MCF 10A (cell line): Measurements from ENCODE around the gene COL13A1. TPM values are rescaled to one million over a fixed set of nuclear protein-coding genes. Genes with fewer than 3 reads are reported as not detected.

Experiments used
- BruUV-seq: library from RNA; stranded (reverse); fragments of 400-500 nt; replicated peaks from 2 replicates; lab custom pipeline; 2021; lab: Mats Ljungman, UMichigan
- CTCF ChIA-PET: fragments of 300-600 bp; sonication (Branson Sonifier 250); formaldehyde crosslinking; extraction: SDS; loops from one replicate; lab custom pipeline; 2021; ENCODE audit warnings: antibody characterized with exemption, inconsistent platforms; lab: Yijun Ruan, JAX
- POLR2A ChIA-PET: fragments of 300-600, 350-650 bp; sonication (Branson Sonifier 250); formaldehyde crosslinking; extraction: SDS; loops from one replicate; lab custom pipeline; 2020; ENCODE audit warnings: antibody characterized with exemption, inconsistent platforms; lab: Yijun Ruan, JAX
- DNase-seq: peaks from one replicate; pipeline ENCODE4 v3.0.0-alpha.2; 2018; ENCODE audit not compliant: unreplicated experiment
- H3K27ac Mint-ChIP-seq: one replicate; pipeline ENCODE4 v1.8.0; 2022; ENCODE audit warnings: mild to moderate bottlenecking, low read depth, mixed read lengths; ENCODE audit not compliant: unreplicated experiment
- H3K27me3 Mint-ChIP-seq: one replicate; pipeline ENCODE4 v1.8.0; 2022; ENCODE audit warnings: mixed read lengths; ENCODE audit not compliant: insufficient read depth, unreplicated experiment
- H3K36me3 Mint-ChIP-seq: one replicate; pipeline ENCODE4 v1.8.0; 2022; ENCODE audit warnings: mild to moderate bottlenecking, moderate library complexity, mixed read lengths; ENCODE audit not compliant: insufficient read depth, unreplicated experiment
- H3K4me1 Mint-ChIP-seq: one replicate; pipeline ENCODE4 v1.8.0; 2022; ENCODE audit warnings: mixed read lengths; ENCODE audit not compliant: insufficient read depth, unreplicated experiment
- H3K4me3 Mint-ChIP-seq: one replicate; pipeline ENCODE4 v1.8.0; 2022; ENCODE audit warnings: mild to moderate bottlenecking, moderate library complexity, mixed read lengths; ENCODE audit not compliant: unreplicated experiment
- H3K9me3 Mint-ChIP-seq: one replicate; pipeline ENCODE4 v1.8.0; 2022; ENCODE audit warnings: mixed read lengths; ENCODE audit not compliant: unreplicated experiment
- CTCF ChIP-seq: fragments of 200-600 bp; IDR thresholded peaks from one replicate; pipeline ENCODE4 v1.8.0; 2022; ENCODE audit warnings: antibody characterized with exemption, mild to moderate bottlenecking; ENCODE audit not compliant: unreplicated experiment
- intact Hi-C: fragments of 100-400 bp; cut with micrococcal nuclease; formaldehyde crosslinking; loops from 2 replicates; pipeline ENCODE4 v1.14.1; 2022
- total RNA-seq: library from RNA; stranded (reverse); gene quantifications from 2 replicates; pipeline ENCODE4 v1.2.3, GENCODE V29; 2022

COL13A1 gene
- total RNA-seq, 1 experiment from 2014 or later, result 0.47 TPM

- intact Hi-C loops, result loop anchor here (5.0 to 10.0 kb wide), 2 partner anchors 168 to 311 kb away; no protein-coding TSS in a partner anchor
- DNase-seq, result no peak
- ChIA-PET CTCF (interaction anchor here (0.6 to 1.0 kb wide), 3 partner anchors 63 to 560 kb away, joined by 3 to 4 read pairs (median 3); no protein-coding TSS in a partner anchor), POLR2A (interaction anchor here (0.7 kb wide), 1 partner anchor 97 kb away, joined by 3 read pairs; the partner anchor contains the start of gene MACROH2A2)
- H3K27me3 Mint-ChIP-seq, result peaks cover 10% of the 10 kb centered on the region
- no peaks in the 10 kb centered on the region for H3K36me3 Mint-ChIP-seq
- H3K4me3 Mint-ChIP-seq, result no peak overlapping the region
- BruUV-seq, result no TSS peak
- H3K27ac Mint-ChIP-seq, result no peak overlapping the region
- H3K9me3 Mint-ChIP-seq, result no peaks in the 10 kb centered on the region
- TF ChIP-seq CTCF, result no peak
- peaks cover 13% of the 10 kb centered on the region for H3K4me1 Mint-ChIP-seq
These were observed 153.6 kb downstream of the COL13A1 start for GRCh38 chr10:69955211-69955805.

DNA sequence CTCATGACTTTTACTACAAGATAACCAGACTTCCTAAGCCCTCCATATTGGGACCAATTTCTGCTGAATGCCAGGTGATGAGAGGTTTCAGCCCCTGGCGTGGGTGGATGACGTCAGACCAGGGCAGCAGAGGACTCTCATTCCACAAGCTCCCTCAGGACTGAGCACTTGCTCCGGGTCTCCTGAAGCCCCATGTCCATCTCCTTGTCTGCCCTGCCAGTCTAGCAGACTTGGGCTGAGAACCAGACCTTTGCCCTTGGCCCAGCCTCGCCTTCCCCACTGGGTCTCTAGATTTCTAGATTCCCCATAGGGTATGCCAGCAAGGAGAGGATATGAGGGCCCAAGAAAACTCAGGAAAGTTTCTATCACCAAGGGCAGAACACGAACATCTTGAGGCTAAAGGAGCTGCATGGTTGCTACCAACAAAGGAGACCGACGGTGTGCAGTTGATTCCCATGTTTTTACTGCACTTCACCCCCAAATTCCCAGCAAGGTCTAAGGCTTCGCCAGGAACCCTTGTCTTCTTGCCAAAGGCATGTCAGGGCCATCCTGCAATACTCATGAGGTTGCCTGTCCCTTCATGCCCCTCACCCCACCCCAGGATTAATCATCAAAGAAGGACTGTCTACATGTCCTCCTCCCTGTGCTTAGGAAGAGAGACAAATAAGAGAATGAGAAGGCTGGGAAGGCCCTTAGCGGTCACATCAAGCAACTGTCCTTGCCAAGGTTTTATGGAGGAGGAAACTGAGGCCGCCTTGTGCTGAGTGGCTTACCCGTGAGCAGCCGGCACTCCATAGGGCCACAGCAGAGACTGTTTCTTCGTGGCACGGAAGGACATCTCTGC lies 154.4 kb downstream of the COL13A1 start:
- intact Hi-C loops, result loop anchor here (5.0 to 10.0 kb wide), 2 partner anchors 169 to 311 kb away; no protein-coding TSS in a partner anchor
- peaks cover 13% of the 10 kb centered on the region for H3K4me1 Mint-ChIP-seq
- no peak overlapping the region for H3K27ac Mint-ChIP-seq
- ChIA-PET CTCF (interaction anchor here (0.6 to 4.5 kb wide), 5 partner anchors 41 to 561 kb away, joined by 3 to 23 read pairs (median 4); no protein-coding TSS in a partner anchor), POLR2A (interaction anchor here (0.7 kb wide), 1 partner anchor 96 kb away, joined by 3 read pairs; the partner anchor contains the start of gene MACROH2A2)
- peaks cover 4% of the 10 kb centered on the region for H3K27me3 Mint-ChIP-seq
- no peak for TF ChIP-seq CTCF
- H3K9me3 Mint-ChIP-seq, result no peaks in the 10 kb centered on the region
- peak; percentile 70 for DNase-seq
- H3K36me3 Mint-ChIP-seq, result no peaks in the 10 kb centered on the region
- BruUV-seq, result no TSS peak
- no peak overlapping the region for H3K4me3 Mint-ChIP-seq

DNA sequence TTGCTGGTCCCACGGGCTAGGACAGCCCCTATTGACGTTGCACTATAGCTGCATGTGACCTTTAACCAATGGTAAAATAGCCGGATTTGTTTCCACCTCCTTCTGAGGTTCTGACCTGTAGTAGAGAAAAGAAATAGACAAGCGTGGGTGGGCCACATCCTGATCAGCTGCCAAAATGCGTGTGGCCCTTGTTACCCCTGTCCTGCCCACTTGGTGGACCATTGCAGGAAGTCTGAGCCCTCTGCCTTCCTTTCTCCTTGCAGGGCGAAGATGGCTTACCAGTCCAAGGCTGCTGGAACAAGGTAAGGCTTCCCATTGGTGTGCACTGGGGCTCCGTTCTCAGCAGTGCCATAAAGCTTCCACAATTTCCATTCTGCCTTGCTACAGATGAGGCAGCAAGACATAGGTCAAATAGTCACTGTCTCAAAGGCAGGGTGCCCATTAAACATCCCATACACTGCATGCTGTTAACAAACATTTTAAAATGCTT lies 155.1 kb downstream of the COL13A1 start:
- POLR2A ChIA-PET, result no interaction called here
- H3K4me1 Mint-ChIP-seq, result peaks cover 13% of the 10 kb centered on the region

More for the DNA sequence above, 155.1 kb downstream of the COL13A1 start:
- intact Hi-C loops, result loop anchor here (5.0 to 10.0 kb wide), 2 partner anchors 169 to 312 kb away; no protein-coding TSS in a partner anchor
- H3K9me3 Mint-ChIP-seq, result no peaks in the 10 kb centered on the region
- no peak for DNase-seq
- no peak overlapping the region for H3K4me3 Mint-ChIP-seq
- CTCF ChIA-PET, result interaction anchor here (0.9 to 4.5 kb wide), 3 partner anchors 13 to 169 kb away, joined by 4 to 23 read pairs (median 4); no protein-coding TSS in a partner anchor
- no peaks in the 10 kb centered on the region for H3K36me3 Mint-ChIP-seq
- no peak overlapping the region for H3K27ac Mint-ChIP-seq
- no peak for TF ChIP-seq CTCF
- BruUV-seq, result no TSS peak
- H3K27me3 Mint-ChIP-seq, result no peaks in the 10 kb centered on the region
